UCSD-AML1 (cell line): ENCODE data around the gene ETFBKMT.
"Not testable (repeated sequence)": the region's sequence is repeated elsewhere in the genome, so short reads cannot be mapped to it uniquely, and the experiment has no call there.

ENCODE experiments used
- DNase-seq: peaks from one replicate; lab custom pipeline; 2025; ENCODE audit not compliant: unreplicated experiment; lab: John Stamatoyannopoulos, UW

The ETFBKMT gene

GRCh38 chr12:31716998-31717397 lies 57.5 kb downstream of the ETFBKMT start:
- DNase-seq: not testable (repeated sequence)

GRCh38 chr12:31718542-31719198 lies 59.2 kb downstream of the ETFBKMT start:
- not testable (repeated sequence) for DNase-seq

GRCh38 chr12:31722580-31722979 lies 63.1 kb downstream of the ETFBKMT start:
- DNase-seq: no peak
